Fibroblast of the conjunctiva (primary cell): Measurements from ENCODE around the gene GDF9.

ENCODE experiments used
- DNase-seq: peaks from one replicate; pipeline ENCODE4 v3.0.0-alpha.2; 2010; ENCODE audit warnings: low read depth

GDF9 gene

GRCh38 chr5:132817011-132817410 lies 49.3 kb downstream of the GDF9 start:
- DNase-seq: no peak

DNA sequence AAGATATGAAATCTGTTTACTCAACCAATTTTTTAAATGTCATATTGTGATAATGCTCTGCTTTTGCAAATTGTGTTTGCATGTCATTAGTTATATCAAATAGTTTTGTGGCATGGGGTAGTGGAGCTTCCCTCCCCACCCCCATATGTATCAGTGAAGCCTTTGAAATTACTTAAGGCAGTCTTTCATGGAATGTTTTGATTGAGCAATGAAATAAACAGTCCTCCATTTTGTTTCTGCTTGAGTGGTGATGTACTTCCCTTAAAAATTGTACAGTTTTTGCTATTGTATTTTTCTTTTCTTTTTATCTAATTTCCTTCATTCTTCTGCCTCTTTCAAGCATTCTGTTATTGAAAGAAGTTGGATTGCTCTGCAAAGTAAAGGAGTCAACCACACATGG lies 49.7 kb downstream of the GDF9 start:
- no peak for DNase-seq

DNA sequence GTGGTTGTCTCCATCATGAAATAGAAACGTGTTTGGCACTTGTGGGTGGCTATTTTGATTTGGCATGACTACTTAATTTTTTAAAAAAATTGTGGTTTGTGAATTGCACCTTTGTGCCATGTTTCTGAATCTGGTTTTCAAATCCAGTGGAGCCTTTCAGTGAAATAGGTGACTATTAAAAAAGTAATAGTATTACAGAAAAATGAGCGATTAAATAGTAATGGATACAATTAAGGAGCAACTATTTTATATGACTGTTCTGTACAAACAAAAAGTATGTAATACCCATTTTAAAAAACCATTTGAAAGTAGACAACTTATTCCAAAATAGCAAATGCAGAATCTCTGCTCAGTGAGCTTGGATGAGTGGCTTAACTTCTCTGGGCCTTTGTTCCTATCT lies 50.2 kb downstream of the GDF9 start:
- no peak for DNase-seq

GRCh38 chr5:132815454-132815853 lies 50.8 kb downstream of the GDF9 start:
- DNase-seq: no peak

DNA sequence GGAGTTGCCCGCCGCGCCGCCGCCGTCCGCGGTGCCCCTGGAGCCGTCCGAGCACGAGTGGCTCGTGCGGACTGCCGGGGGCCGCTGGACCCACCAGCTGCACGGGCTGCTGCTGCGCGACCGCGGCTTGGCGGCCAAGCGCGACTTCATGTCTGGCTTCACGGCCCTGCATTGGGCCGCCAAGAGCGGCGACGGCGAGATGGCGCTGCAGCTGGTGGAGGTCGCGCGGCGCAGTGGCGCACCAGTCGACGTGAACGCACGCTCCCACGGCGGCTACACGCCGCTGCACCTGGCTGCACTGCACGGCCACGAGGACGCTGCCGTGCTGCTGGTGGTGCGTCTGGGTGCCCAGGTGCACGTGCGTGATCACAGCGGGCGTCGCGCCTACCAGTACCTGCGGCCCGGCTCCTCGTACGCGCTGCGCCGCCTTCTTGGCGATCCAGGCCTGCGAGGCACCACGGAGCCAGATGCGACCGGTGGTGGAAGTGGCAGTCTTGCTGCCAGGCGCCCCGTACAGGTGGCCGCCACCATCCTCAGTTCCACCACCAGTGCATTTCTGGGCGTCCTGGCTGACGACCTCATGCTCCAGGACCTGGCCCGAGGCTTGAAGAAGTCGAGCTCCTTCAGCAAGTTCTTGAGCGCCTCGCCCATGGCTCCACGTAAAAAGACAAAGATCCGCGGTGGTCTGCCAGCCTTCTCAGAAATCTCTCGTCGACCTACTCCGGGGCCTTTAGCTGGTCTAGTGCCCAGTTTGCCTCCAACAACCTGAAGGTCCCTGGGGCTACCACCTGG lies 51.6 kb downstream of the GDF9 start:
- no peak for DNase-seq

GRCh38 chr5:132813599-132814502 lies 52.4 kb downstream of the GDF9 start:
- DNase-seq: no peak

- no peak for DNase-seq
Measured at GRCh38 chr5:132812781-132813598, 53.3 kb downstream of the GDF9 start, which contains the start of gene SOWAHA. Gene SOWAHA, plus strand, starts transcription at chr5:132813302. Its CDS starts 320 bp downstream, at chr5:132813622.

GRCh38 chr5:132812123-132812765 lies 54.0 kb downstream of the GDF9 start:
- no peak for DNase-seq
